SK-N-SH (cell line): ENCODE data around the gene ARID1B. TPM values are rescaled to one million over a fixed set of nuclear protein-coding genes. Genes with fewer than 3 reads are reported as not detected.

Experiments used
- CTCF ChIA-PET: fragments of 300-600, 350-600 bp; formaldehyde crosslinking; extraction: SDS; loops from one replicate; lab custom pipeline; 2021; lab: Yijun Ruan, JAX
- POLR2A ChIA-PET: fragments of 350-600 bp; sonication (Branson Sonifier 250); formaldehyde crosslinking; extraction: SDS; loops from one replicate; lab custom pipeline; 2020; ENCODE audit warnings: antibody characterized with exemption, inconsistent platforms; lab: Yijun Ruan, JAX
- DNase-seq: peaks from one replicate; pipeline ENCODE4 v3.0.0; 2012
- H2AFZ ChIP-seq: fragments of 200-600 bp; sonication (generic); 2 replicates; pipeline ENCODE4 v1.8.1; 2016; ENCODE audit warnings: antibody characterized with exemption, mild to moderate bottlenecking, low read depth
- H3F3A ChIP-seq: fragments of 200-600 bp; sonication (generic); replicated peaks from 2 replicates; pipeline ENCODE3; 2016; ENCODE audit warnings: antibody characterized with exemption, mild to moderate bottlenecking; ENCODE audit not compliant: insufficient read depth
- H3K27ac ChIP-seq, 2 experiments: fragments of 200-500 bp in 1 of 2; fragments of 200-600 bp in 1 of 2; sonication (Bioruptor generic) in 1 of 2; sonication (generic), shearing (Covaris generic) in 1 of 2; 2 replicates each; pipeline versions ENCODE4 v1.5.1 to v1.6.1; 2014 to 2016; ENCODE audit warnings: low read depth in 2 of 2, inconsistent platforms in 1 of 2, low read length in 1 of 2, mild to moderate bottlenecking in 1 of 2, mixed read lengths in 1 of 2
- H3K27me3 ChIP-seq: fragments of 200-600 bp; sonication (generic), shearing (Covaris generic); 2 replicates; pipeline ENCODE4 v1.6.1; 2016; ENCODE audit warnings: mixed run types; ENCODE audit not compliant: insufficient read depth
- H3K36me3 ChIP-seq, 2 experiments: fragments of 200-500 bp in 1 of 2; fragments of 200-600 bp in 1 of 2; sonication (Bioruptor generic) in 1 of 2; sonication (generic) in 1 of 2; replicated peaks in 1 of 2; 2 replicates each; pipeline versions ENCODE3 to v1.5.1; 2014 to 2016; ENCODE audit warnings: low read length in 1 of 2, mild to moderate bottlenecking in 1 of 2; ENCODE audit not compliant: insufficient read depth in 2 of 2, control insufficient read depth in 1 of 2
- H3K4me1 ChIP-seq, 2 experiments: fragments of 200-500 bp in 1 of 2; fragments of 200-600 bp in 1 of 2; sonication (Bioruptor generic) in 1 of 2; sonication (generic), shearing (Covaris generic) in 1 of 2; 2 replicates each; pipeline versions ENCODE4 v1.5.1 to v1.6.1; 2014 to 2016; ENCODE audit warnings: low read depth in 1 of 2, low read length in 1 of 2, mixed run types in 1 of 2; ENCODE audit not compliant: insufficient read depth in 2 of 2, control insufficient read depth in 1 of 2
- H3K4me2 ChIP-seq: fragments of 200-600 bp; sonication (generic), shearing (Covaris generic); 2 replicates; pipeline ENCODE4 v1.6.1; 2017; ENCODE audit warnings: mixed run types
- H3K4me3 ChIP-seq, 2 experiments: fragments of 200-500 bp in 1 of 2; fragments of 200-600 bp in 1 of 2; sonication (Bioruptor generic) in 1 of 2; sonication (generic), shearing (Covaris generic) in 1 of 2; 2 replicates each; pipeline versions ENCODE4 v1.5.1 to v1.8.1; 2014 to 2016; ENCODE audit warnings: low read depth in 2 of 2, inconsistent platforms in 1 of 2, low read length in 1 of 2, mild to moderate bottlenecking in 1 of 2, mixed read lengths in 1 of 2, moderate library complexity in 1 of 2
- H3K79me2 ChIP-seq: fragments of 200-600 bp; sonication (generic); 2 replicates; pipeline ENCODE4 v1.8.1; 2017; ENCODE audit warnings: mild to moderate bottlenecking; ENCODE audit not compliant: insufficient read depth
- H3K9ac ChIP-seq: fragments of 200-600 bp; sonication (generic); 2 replicates; pipeline ENCODE4 v1.6.1; 2017; ENCODE audit warnings: mixed run types
- H3K9me2 ChIP-seq: fragments of 200-600 bp; sonication (generic); 2 replicates; pipeline ENCODE4 v1.6.1; 2017; ENCODE audit warnings: mixed run types
- H3K9me3 ChIP-seq: fragments of 200-600 bp; sonication (generic); 2 replicates; pipeline ENCODE4 v1.6.1; 2017; ENCODE audit warnings: mixed run types, mild to moderate bottlenecking, moderate library complexity
- H4K20me1 ChIP-seq: fragments of 200-600 bp; sonication (generic); 2 replicates; pipeline ENCODE4 v1.6.1; 2017; ENCODE audit warnings: mild to moderate bottlenecking, mixed run types; ENCODE audit not compliant: insufficient read depth
- ELF1 ChIP-seq: IDR thresholded peaks from 2 replicates; pipeline ENCODE4 v1.4.0; 2012
- EP300 ChIP-seq, 2 experiments: IDR thresholded peaks; 2 replicates each; pipeline versions ENCODE4 v1.4.0 to v1.6.1; 2012; ENCODE audit warnings: borderline replicate concordance in 1 of 2, low read depth in 1 of 2, low read length in 1 of 2
- FOXJ3 ChIP-seq: sonication (generic); formaldehyde crosslinking; IDR thresholded peaks from 2 replicates; pipeline ENCODE4 v1.5.1; 2020; ENCODE audit warnings: mild to moderate bottlenecking, missing genetic modification reagents
- FOXM1 ChIP-seq: IDR thresholded peaks from 2 replicates; pipeline ENCODE4 v1.4.0; 2012; ENCODE audit warnings: low read depth, mild to moderate bottlenecking
- GABPA ChIP-seq: IDR thresholded peaks from 2 replicates; pipeline ENCODE4 v1.4.0; 2012; ENCODE audit warnings: low read depth, mild to moderate bottlenecking
- GATA2 ChIP-seq: sonication (generic); formaldehyde crosslinking; IDR thresholded peaks from 2 replicates; pipeline ENCODE4 v1.5.0; 2020; ENCODE audit warnings: mild to moderate bottlenecking, missing genetic modification reagents
- JUND ChIP-seq: IDR thresholded peaks from 2 replicates; pipeline ENCODE4 v1.4.0; 2012
- MXI1 ChIP-seq: IDR thresholded peaks from 2 replicates; pipeline ENCODE4 v1.6.1; 2012; ENCODE audit warnings: mild to moderate bottlenecking, low read depth, low read length, improper control_type of control experiment
- NFIC ChIP-seq: IDR thresholded peaks from 2 replicates; pipeline ENCODE4 v1.4.0; 2012; ENCODE audit warnings: borderline replicate concordance
- POLR2AphosphoS5 ChIP-seq: IDR thresholded peaks from 2 replicates; pipeline ENCODE4 v1.6.1; 2012; ENCODE audit warnings: low read depth, low read length
- RFX5 ChIP-seq: IDR thresholded peaks from 2 replicates; pipeline ENCODE4 v1.6.1; 2012; ENCODE audit warnings: mild to moderate bottlenecking, improper control_type of control experiment, low read length
- RXRA ChIP-seq: IDR thresholded peaks from 2 replicates; pipeline ENCODE4 v1.4.0; 2012; ENCODE audit warnings: low read depth, mild to moderate bottlenecking, borderline replicate concordance
- TCF12 ChIP-seq: IDR thresholded peaks from 2 replicates; pipeline ENCODE4 v1.4.0; 2012
- TEAD4 ChIP-seq: IDR thresholded peaks from 2 replicates; pipeline ENCODE4 v1.4.0; 2012; ENCODE audit warnings: mild to moderate bottlenecking, borderline replicate concordance; ENCODE audit not compliant: insufficient read depth
- WGBS: methylation state at CpG from one replicate; pipeline ENCODE4 v1.1.6; 2017; ENCODE audit warnings: low lambda C conversion rate; 5-methylcytosine and 5-hydroxymethylcytosine counted together
- polyA plus RNA-seq, 3 experiments: library from polyadenylated mRNA; depleted of rRNA; stranded (reverse); fragments of >200 nt; gene quantifications; 2 replicates each; pipeline ENCODE4 v1.2.3, GENCODE V29; 2012
- TF ChIP-seq, protein P1 (sequence below): IDR thresholded peaks from 2 replicates; pipeline ENCODE4; 2012
- TF ChIP-seq, protein P2 (sequence below): IDR thresholded peaks from 2 replicates; pipeline ENCODE4 v1.4.0; 2012; ENCODE audit warnings: low read depth, borderline replicate concordance
- TF ChIP-seq, protein P3 (sequence below): fragments of 150-350 bp; IDR thresholded peaks from 2 replicates; pipeline ENCODE4 v1.6.1; 2017; ENCODE audit warnings: antibody characterized with exemption, low read length, low read depth, borderline replicate concordance
- TF ChIP-seq, protein P4 (sequence below): fragments of 150-350 bp; IDR thresholded peaks from 2 replicates; pipeline ENCODE4 v1.6.1; 2016; ENCODE audit warnings: mild to moderate bottlenecking, low read depth, low read length
- TF ChIP-seq, protein P5 (sequence below): IDR thresholded peaks from 2 replicates; pipeline ENCODE4 v1.6.1; 2012; ENCODE audit warnings: mild to moderate bottlenecking, low read depth, low read length, moderate library complexity

ARID1B gene
- polyA plus RNA-seq, 1 of the 3 experiments (the other 2 are of a cell fraction), result 13.6 TPM

DNA sequence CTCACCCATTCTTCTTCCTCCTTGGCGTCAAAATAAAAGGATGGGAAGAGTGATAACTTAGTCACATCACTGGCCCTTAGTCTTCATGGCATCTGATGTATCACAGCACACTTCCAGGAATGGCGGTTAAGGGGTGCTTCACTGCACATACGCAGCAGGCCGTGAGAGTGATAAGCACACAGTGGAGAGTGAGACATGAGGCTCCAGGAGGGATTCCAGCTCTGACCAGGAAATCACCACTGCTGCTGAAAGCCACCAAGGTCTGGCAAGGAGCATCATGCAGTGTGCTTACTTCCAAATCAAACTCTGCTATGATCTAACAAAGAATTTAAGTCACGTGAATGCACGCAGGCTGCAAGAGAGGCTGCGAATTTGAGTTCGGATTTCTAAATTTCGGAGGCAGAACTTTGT is 62.4 kb downstream of the ARID1B start:
- TF ChIP-seq RFX5, result no peak
- TF ChIP-seq, protein P1, sequence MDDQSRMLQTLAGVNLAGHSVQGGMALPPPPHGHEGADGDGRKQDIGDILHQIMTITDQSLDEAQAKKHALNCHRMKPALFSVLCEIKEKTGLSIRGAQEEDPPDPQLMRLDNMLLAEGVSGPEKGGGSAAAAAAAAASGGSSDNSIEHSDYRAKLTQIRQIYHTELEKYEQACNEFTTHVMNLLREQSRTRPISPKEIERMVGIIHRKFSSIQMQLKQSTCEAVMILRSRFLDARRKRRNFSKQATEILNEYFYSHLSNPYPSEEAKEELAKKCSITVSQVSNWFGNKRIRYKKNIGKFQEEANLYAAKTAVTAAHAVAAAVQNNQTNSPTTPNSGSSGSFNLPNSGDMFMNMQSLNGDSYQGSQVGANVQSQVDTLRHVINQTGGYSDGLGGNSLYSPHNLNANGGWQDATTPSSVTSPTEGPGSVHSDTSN, result peak; percentile 61
- peak; percentile 49; the same call in 1 of the 2 replicates for TF ChIP-seq TCF12
- TF ChIP-seq GATA2 (CRISPR knock-in tag), result 0 out of 2 replicates have a peak, but pooled peaks have one; percentile 7
- peak; percentile 30; the same call in 1 of the 2 replicates for TF ChIP-seq MXI1
- Histone ChIP-seq H3K4me2 (peak overlapping the region; percentile 50; the same call in 1 of the 2 replicates), H3F3A (peaks cover 10% of the 10 kb centered on the region), H3K4me1 (peaks cover 18 to 25% of the 10 kb centered on the region in 2 experiments; a peak in 3 of 4 replicates), H3K79me2 (peaks cover 98% of the 10 kb centered on the region), H3K4me3 (no peak overlapping the region), H4K20me1 (peaks cover 28% of the 10 kb centered on the region), H3K9me2 (no peaks in the 10 kb centered on the region), H3K27ac (peak overlapping the region; percentile 18 to 78; a peak in 2 of 4 replicates), H2AFZ (no peak overlapping the region), H3K27me3 (no peaks in the 10 kb centered on the region), H3K36me3 (peaks cover 4% of the 10 kb centered on the region in 2 experiments), H3K9ac (no peak overlapping the region; the same call in 1 of the 2 replicates), H3K9me3 (no peaks in the 10 kb centered on the region)
- ChIA-PET POLR2A (no interaction called here), CTCF (no interaction called here)
- no peak for DNase-seq
- 68% methylated on average over 9 of the region's 9 CpGs for WGBS

DNA sequence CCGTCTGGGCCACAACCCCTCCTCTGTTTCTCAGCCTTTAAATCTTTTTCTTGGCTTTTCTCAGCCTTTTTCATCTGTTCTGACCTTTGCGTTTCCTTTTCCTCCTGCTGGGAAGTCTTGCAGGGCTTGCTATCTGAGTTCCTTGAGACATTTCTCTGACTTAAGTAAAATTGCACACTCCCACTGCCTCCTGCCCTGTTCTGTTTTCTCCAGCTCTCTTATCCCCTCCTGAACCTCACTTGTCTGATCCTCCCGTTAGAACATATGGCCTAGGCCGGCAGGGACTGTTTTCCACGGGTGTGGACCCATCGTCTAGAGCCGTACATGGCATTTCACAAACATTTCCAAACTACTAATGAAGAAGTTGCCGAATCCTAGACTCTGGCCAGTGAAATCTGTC is 63.0 kb downstream of the ARID1B start:
- ChIA-PET CTCF (interaction anchor here (0.9 kb wide), 1 partner anchor 31 kb away, joined by 3 read pairs; no protein-coding TSS in a partner anchor), POLR2A (no interaction called here)
- no peak overlapping the region for H3K4me3 ChIP-seq
- no peak for DNase-seq
- no peaks in the 10 kb centered on the region for H3K9me3 ChIP-seq
- H3K27ac ChIP-seq, result peak overlapping the region; percentile 39 to 78; a peak in 3 of 4 replicates
- peaks cover 18 to 25% of the 10 kb centered on the region in 2 experiments; a peak in 3 of 4 replicates for H3K4me1 ChIP-seq
- H3K9ac ChIP-seq, result peak overlapping the region; percentile 29; the same call in 1 of the 2 replicates
- peaks cover 98% of the 10 kb centered on the region for H3K79me2 ChIP-seq
- H3K4me2 ChIP-seq, result peak overlapping the region; percentile 50; the same call in 1 of the 2 replicates
- H3K9me2 ChIP-seq, result no peaks in the 10 kb centered on the region
- H4K20me1 ChIP-seq, result peaks cover 29% of the 10 kb centered on the region
- H3K27me3 ChIP-seq, result no peaks in the 10 kb centered on the region
- peaks cover 4% of the 10 kb centered on the region in 2 experiments for H3K36me3 ChIP-seq
- H3F3A ChIP-seq, result peaks cover 10% of the 10 kb centered on the region
- H2AFZ ChIP-seq, result no peak overlapping the region
- WGBS, result 83% methylated on average over 8 of the region's 8 CpGs
- TF ChIP-seq TCF12 (no peak), ELF1 (no peak), RXRA (no peak), NFIC (no peak), JUND (no peak), POLR2AphosphoS5 (no peak), FOXJ3 (CRISPR knock-in tag) (no peak), EP300 (IDR thresholded peaks at IDR 0.05; ENCODE audit: borderline replicate concordance in 1 of 2, low read depth in 1 of 2, low read length in 1 of 2) (no peak), TEAD4 (no peak), FOXM1 (no peak), GABPA (no peak)
- TF ChIP-seq, protein P2, sequence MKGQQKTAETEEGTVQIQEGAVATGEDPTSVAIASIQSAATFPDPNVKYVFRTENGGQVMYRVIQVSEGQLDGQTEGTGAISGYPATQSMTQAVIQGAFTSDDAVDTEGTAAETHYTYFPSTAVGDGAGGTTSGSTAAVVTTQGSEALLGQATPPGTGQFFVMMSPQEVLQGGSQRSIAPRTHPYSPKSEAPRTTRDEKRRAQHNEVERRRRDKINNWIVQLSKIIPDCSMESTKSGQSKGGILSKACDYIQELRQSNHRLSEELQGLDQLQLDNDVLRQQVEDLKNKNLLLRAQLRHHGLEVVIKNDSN, result no peak
- TF ChIP-seq, protein P3, sequence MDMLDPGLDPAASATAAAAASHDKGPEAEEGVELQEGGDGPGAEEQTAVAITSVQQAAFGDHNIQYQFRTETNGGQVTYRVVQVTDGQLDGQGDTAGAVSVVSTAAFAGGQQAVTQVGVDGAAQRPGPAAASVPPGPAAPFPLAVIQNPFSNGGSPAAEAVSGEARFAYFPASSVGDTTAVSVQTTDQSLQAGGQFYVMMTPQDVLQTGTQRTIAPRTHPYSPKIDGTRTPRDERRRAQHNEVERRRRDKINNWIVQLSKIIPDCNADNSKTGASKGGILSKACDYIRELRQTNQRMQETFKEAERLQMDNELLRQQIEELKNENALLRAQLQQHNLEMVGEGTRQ, result no peak
- TF ChIP-seq, protein P4, sequence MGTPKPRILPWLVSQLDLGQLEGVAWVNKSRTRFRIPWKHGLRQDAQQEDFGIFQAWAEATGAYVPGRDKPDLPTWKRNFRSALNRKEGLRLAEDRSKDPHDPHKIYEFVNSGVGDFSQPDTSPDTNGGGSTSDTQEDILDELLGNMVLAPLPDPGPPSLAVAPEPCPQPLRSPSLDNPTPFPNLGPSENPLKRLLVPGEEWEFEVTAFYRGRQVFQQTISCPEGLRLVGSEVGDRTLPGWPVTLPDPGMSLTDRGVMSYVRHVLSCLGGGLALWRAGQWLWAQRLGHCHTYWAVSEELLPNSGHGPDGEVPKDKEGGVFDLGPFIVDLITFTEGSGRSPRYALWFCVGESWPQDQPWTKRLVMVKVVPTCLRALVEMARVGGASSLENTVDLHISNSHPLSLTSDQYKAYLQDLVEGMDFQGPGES, result no peak
- TF ChIP-seq, protein P5, sequence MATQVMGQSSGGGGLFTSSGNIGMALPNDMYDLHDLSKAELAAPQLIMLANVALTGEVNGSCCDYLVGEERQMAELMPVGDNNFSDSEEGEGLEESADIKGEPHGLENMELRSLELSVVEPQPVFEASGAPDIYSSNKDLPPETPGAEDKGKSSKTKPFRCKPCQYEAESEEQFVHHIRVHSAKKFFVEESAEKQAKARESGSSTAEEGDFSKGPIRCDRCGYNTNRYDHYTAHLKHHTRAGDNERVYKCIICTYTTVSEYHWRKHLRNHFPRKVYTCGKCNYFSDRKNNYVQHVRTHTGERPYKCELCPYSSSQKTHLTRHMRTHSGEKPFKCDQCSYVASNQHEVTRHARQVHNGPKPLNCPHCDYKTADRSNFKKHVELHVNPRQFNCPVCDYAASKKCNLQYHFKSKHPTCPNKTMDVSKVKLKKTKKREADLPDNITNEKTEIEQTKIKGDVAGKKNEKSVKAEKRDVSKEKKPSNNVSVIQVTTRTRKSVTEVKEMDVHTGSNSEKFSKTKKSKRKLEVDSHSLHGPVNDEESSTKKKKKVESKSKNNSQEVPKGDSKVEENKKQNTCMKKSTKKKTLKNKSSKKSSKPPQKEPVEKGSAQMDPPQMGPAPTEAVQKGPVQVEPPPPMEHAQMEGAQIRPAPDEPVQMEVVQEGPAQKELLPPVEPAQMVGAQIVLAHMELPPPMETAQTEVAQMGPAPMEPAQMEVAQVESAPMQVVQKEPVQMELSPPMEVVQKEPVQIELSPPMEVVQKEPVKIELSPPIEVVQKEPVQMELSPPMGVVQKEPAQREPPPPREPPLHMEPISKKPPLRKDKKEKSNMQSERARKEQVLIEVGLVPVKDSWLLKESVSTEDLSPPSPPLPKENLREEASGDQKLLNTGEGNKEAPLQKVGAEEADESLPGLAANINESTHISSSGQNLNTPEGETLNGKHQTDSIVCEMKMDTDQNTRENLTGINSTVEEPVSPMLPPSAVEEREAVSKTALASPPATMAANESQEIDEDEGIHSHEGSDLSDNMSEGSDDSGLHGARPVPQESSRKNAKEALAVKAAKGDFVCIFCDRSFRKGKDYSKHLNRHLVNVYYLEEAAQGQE, result no peak
- TF ChIP-seq, protein P1, result no peak
